HepG2 (cell line): Measurements from ENCODE around the gene AMBRA1. TPM values are rescaled to one million over a fixed set of nuclear protein-coding genes. Genes with fewer than 3 reads are reported as not detected.

Source experiments
- ATAC-seq: fragments of 200-7000 bp; cut with Tn5 transposase; 3 replicates; pipeline ENCODE4 v1.9.1; 2020; ENCODE audit warnings: mild to moderate bottlenecking, moderate library complexity
- BruUV-seq: library from RNA; stranded (reverse); fragments of 400-500 nt; replicated peaks from 2 replicates; lab custom pipeline; 2021; lab: Mats Ljungman, UMichigan
- CTCF ChIA-PET: fragments of 300-600 bp; formaldehyde crosslinking; extraction: SDS; loops from one replicate; lab custom pipeline; 2021; ENCODE audit warnings: low total read pairs, inconsistent platforms, low intra/inter-chr PET ratio; lab: Yijun Ruan, JAX
- POLR2A ChIA-PET: fragments of 350-600 bp; sonication (Branson Sonifier 250); formaldehyde crosslinking; loops from one replicate; lab custom pipeline; 2020; ENCODE audit warnings: antibody characterized with exemption, inconsistent platforms; lab: Yijun Ruan, JAX
- DNase-seq: peaks from one replicate; pipeline ENCODE4 v3.0.0-alpha.2; 2015; ENCODE audit warnings: low spot score
- FAIRE-seq: peaks from 3 replicates; lab custom pipeline; 2011; peaks lifted over from hg19 to GRCh38; lab: Jason Lieb, UNC
- H2AFZ ChIP-seq: one replicate; pipeline ENCODE4 v1.6.1; 2011; ENCODE audit warnings: low read length, inconsistent platforms
- H3K27ac ChIP-seq: fragments of 300-600 bp; 3 replicates; pipeline ENCODE4 v1.8.0; 2011; ENCODE audit warnings: mixed run types, mild to moderate bottlenecking, mixed read lengths, low read length, inconsistent platforms; ENCODE audit not compliant: insufficient read depth; ENCODE audit errors: extremely low read length
- H3K27me3 ChIP-seq, 2 experiments: fragments of 200-600 bp in 1 of 2; 2 replicates in 1 of 2; 3 replicates in 1 of 2; pipeline versions ENCODE4 v1.6.0 to v1.8.0; 2011; ENCODE audit warnings: low read length in 2 of 2, mild to moderate bottlenecking in 2 of 2, moderate library complexity in 2 of 2, inconsistent platforms in 1 of 2; ENCODE audit not compliant: insufficient read depth in 2 of 2, control insufficient read depth in 1 of 2
- H3K36me3 ChIP-seq, 2 experiments: fragments of 200-600 bp in 1 of 2; replicated peaks in 1 of 2; 2 replicates in 1 of 2; 3 replicates in 1 of 2; pipeline versions ENCODE4 v1.5.1 to v1.8.0; 2011; ENCODE audit warnings: low read length in 2 of 2, inconsistent platforms in 1 of 2; ENCODE audit not compliant: insufficient read depth in 2 of 2, control insufficient read depth in 1 of 2
- H3K4me1 ChIP-seq: 2 replicates; pipeline ENCODE4 v1.5.1; 2012; ENCODE audit warnings: low read length, inconsistent platforms; ENCODE audit not compliant: insufficient read depth
- H3K4me2 ChIP-seq: 2 replicates; pipeline ENCODE4 v1.6.0; 2011; ENCODE audit warnings: low read depth, low read length, inconsistent platforms
- H3K4me3 ChIP-seq, 3 experiments: fragments of 200-600 bp in 1 of 3; sonication (generic), shearing (Covaris generic) in 1 of 3; replicated peaks in 1 of 3; 2 replicates each; pipeline ENCODE4 v1.5.1; 2011 to 2016; ENCODE audit warnings: low read length in 3 of 3, inconsistent platforms in 2 of 3, low read depth in 2 of 3, mild to moderate bottlenecking in 2 of 3, control low read depth in 1 of 3, mixed read lengths in 1 of 3; ENCODE audit not compliant: insufficient read depth in 1 of 3
- H3K79me2 ChIP-seq: one replicate; pipeline ENCODE4 v1.6.1; 2011; ENCODE audit warnings: low read length, inconsistent platforms; ENCODE audit not compliant: insufficient read depth
- H3K9ac ChIP-seq: 2 replicates; pipeline ENCODE4 v1.6.0; 2011; ENCODE audit warnings: mild to moderate bottlenecking, low read depth, low read length, inconsistent platforms; ENCODE audit not compliant: insufficient read depth
- H3K9me3 ChIP-seq: 2 replicates; pipeline ENCODE4 v1.5.1; 2012; ENCODE audit warnings: mild to moderate bottlenecking, low read length
- H4K20me1 ChIP-seq: 2 replicates; pipeline ENCODE4 v1.6.0; 2011; ENCODE audit warnings: inconsistent platforms, mild to moderate bottlenecking, low read length, moderate library complexity; ENCODE audit not compliant: insufficient read depth
- HCFC1 ChIP-seq: fragments of 150-350 bp; IDR thresholded peaks from 2 replicates; pipeline ENCODE4 v1.6.1; 2014; ENCODE audit warnings: low read depth, low read length
- HMGA1 ChIP-seq: sonication (generic); formaldehyde crosslinking; conservative IDR thresholded peaks from 2 replicates; pipeline ENCODE4 v1.4.0; 2020; ENCODE audit warnings: missing genetic modification reagents
- JDP2 ChIP-seq: sonication (generic); formaldehyde crosslinking; IDR thresholded peaks from 2 replicates; pipeline ENCODE4 v1.8.1; 2022; ENCODE audit warnings: missing genetic modification reagents, borderline replicate concordance
- NFKB2 ChIP-seq: sonication (generic); formaldehyde crosslinking; IDR thresholded peaks from 2 replicates; pipeline ENCODE4 v1.4.0; 2020; ENCODE audit warnings: missing genetic modification reagents, borderline replicate concordance
- NR2C2 ChIP-seq: sonication (generic); formaldehyde crosslinking; IDR thresholded peaks from 2 replicates; pipeline ENCODE4 v1.4.0; 2020; ENCODE audit warnings: missing genetic modification reagents, mild to moderate bottlenecking, moderate library complexity, borderline replicate concordance
- SMAD1 ChIP-seq: sonication (generic); formaldehyde crosslinking; IDR thresholded peaks from 2 replicates; pipeline ENCODE4 v1.4.0; 2020; ENCODE audit warnings: missing genetic modification reagents, low read depth, mild to moderate bottlenecking, borderline replicate concordance
- SMYD3 ChIP-seq: sonication (generic); formaldehyde crosslinking; IDR thresholded peaks from 2 replicates; pipeline ENCODE4 v1.8.1; 2023; ENCODE audit warnings: mild to moderate bottlenecking, missing genetic modification reagents
- SP4 ChIP-seq: sonication (generic); formaldehyde crosslinking; IDR thresholded peaks from 2 replicates; pipeline ENCODE4 v1.8.1; 2023; ENCODE audit warnings: mild to moderate bottlenecking, missing genetic modification reagents
- ZNF160 ChIP-seq: sonication (generic); formaldehyde crosslinking; IDR thresholded peaks from 2 replicates; pipeline ENCODE4 v1.8.0; 2022; ENCODE audit warnings: mild to moderate bottlenecking, inconsistent platforms, missing genetic modification reagents
- ZNF556 ChIP-seq: sonication (generic); formaldehyde crosslinking; IDR thresholded peaks from 2 replicates; pipeline ENCODE4 v1.4.0; 2020; ENCODE audit warnings: mild to moderate bottlenecking, missing genetic modification reagents, borderline replicate concordance
- ZNF850 ChIP-seq: sonication (generic); formaldehyde crosslinking; conservative IDR thresholded peaks from 2 replicates; pipeline ENCODE4 v1.9.0; 2021; ENCODE audit warnings: mild to moderate bottlenecking, missing genetic modification reagents
- WGBS: methylation state at CpG from one replicate; pipeline ENCODE4 v1.1.6; 2017; ENCODE audit warnings: low lambda C conversion rate; 5-methylcytosine and 5-hydroxymethylcytosine counted together
- in situ Hi-C: cut with HindIII; loops from 2 replicates; pipeline ENCODE4 v1.10.0; 2017; ENCODE audit warnings: low pct_unique_long_range_greater_than_20kb; ENCODE audit not compliant: extremely low pct_ligation_motif_present
- intact Hi-C: fragments of 100-400 bp; cut with micrococcal nuclease; formaldehyde crosslinking; loops from one replicate; pipeline ENCODE4 v1.10.0; 2022; ENCODE audit not compliant: unreplicated experiment
- polyA plus RNA-seq, 8 experiments: library from polyadenylated mRNA; depleted of rRNA in 3 of 8; stranded (reverse) in 7 of 8; unstranded in 1 of 8; fragments of >200 nt; fragmentation: Illumina TruSeq in 4 of 8; extraction: Trizol in 4 of 8; gene quantifications; 2 replicates each; pipeline versions ENCODE4 v1.2.1 to v1.2.3, GENCODE V29; 2011 to 2016; ENCODE audit warnings: low read depth in 4 of 8, missing spikeins in 1 of 8, mixed read lengths in 1 of 8; ENCODE audit not compliant: insufficient read depth in 1 of 8
- total RNA-seq, 5 experiments: library from RNA; depleted of rRNA; stranded (reverse); fragments of >200 nt; fragmentation: Illumina TruSeq; extraction: Trizol; gene quantifications; 2 replicates each; pipeline ENCODE4 v1.2.3, GENCODE V29; 2016; ENCODE audit warnings: low read depth in 1 of 5
- TF ChIP-seq, protein P1 (sequence below): sonication (generic); formaldehyde crosslinking; IDR thresholded peaks from 2 replicates; pipeline ENCODE4 v1.5.0; 2020; ENCODE audit warnings: missing genetic modification reagents

AMBRA1 gene
- total and polyA plus RNA-seq, 2 of the 13 experiments (the other 11 are each of a cell fraction or from before 2014, with no cell fraction given): 15.7 to 26.0 TPM

DNA sequence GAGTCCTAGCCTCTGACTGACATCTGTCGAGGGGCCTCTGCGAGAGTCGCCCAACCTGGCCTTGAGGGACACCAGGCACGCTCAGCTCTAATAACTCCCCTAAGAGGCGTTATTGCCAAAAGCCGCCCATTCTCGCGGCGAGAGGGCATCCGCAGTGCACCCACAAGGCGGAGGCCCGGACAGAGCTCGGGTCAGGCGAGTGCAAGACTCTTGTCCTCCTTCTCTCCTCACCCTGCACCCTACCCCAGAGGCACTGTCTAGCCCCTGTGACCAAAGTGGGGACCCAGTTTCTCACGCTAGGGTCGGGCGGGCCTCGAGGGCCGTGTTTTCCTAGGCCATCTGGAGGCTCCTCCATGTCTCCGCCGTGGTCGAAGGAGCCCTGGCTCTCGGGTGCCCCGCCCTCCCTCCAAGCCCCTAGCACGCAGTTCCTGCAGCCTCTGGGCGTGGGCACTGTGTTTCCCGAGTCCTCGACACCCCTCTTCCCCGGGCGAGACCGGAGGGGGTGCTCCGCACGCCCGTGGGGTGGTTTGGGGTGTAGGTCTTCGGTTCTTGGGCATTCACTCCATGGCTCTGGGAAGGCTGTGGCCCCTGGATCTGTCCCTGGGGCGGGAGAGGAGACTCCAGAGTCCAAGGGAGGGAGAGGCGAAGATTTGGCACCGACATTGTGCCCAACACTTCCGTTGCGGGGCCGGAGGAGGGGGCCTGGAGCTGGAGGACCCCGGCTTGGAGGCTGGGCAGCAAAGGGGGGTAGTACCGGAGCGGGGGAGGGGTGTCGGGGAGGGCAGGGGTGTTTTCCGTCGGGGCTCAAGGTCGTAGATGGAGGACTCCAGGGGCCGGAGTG is 203.3 kb downstream of the AMBRA1 start:
- peak; percentile 0 for ATAC-seq
- no peak for FAIRE-seq
- Histone ChIP-seq H3K27ac (no peak overlapping the region), H3K4me3 (peak overlapping the region in 2 of 3 experiments; percentile 58 to 82; a peak in 5 of 6 replicates), H3K4me1 (peaks cover 57% of the 10 kb centered on the region), H3K36me3 (no peaks in the 10 kb centered on the region), H3K9ac (no peak overlapping the region), H2AFZ (no peak overlapping the region), H4K20me1 (peaks cover 15% of the 10 kb centered on the region), H3K4me2 (peak overlapping the region; percentile 97), H3K9me3 (no peaks in the 10 kb centered on the region), H3K79me2 (no peaks in the 10 kb centered on the region), H3K27me3 (peaks cover 13 to 36% of the 10 kb centered on the region in 2 experiments)
- ChIA-PET CTCF (interaction anchor here (2.4 kb wide), 1 partner anchor 139 kb away, joined by 9 read pairs; no protein-coding TSS in a partner anchor), POLR2A (interaction anchor here (1.0 kb wide), 1 partner anchor 204 kb away, joined by 3 read pairs; the partner anchor contains the start of gene AMBRA1)
- in situ Hi-C loops: no loop called here
- TF ChIP-seq HCFC1 (no peak), JDP2 (CRISPR knock-in tag) (no peak), ZNF556 (CRISPR knock-in tag) (no peak), ZNF850 (CRISPR knock-in tag) (0 out of 2 replicates have a peak, but pooled peaks have one; percentile 9), NR2C2 (CRISPR knock-in tag) (no peak), SMAD1 (CRISPR knock-in tag) (no peak), ZNF160 (CRISPR knock-in tag) (no peak), SP4 (CRISPR knock-in tag) (no peak), HMGA1 (no peak), NFKB2 (CRISPR knock-in tag) (0 out of 2 replicates have a peak, but pooled peaks have one; percentile 44), SMYD3 (no peak)
- TF ChIP-seq, protein P1, sequence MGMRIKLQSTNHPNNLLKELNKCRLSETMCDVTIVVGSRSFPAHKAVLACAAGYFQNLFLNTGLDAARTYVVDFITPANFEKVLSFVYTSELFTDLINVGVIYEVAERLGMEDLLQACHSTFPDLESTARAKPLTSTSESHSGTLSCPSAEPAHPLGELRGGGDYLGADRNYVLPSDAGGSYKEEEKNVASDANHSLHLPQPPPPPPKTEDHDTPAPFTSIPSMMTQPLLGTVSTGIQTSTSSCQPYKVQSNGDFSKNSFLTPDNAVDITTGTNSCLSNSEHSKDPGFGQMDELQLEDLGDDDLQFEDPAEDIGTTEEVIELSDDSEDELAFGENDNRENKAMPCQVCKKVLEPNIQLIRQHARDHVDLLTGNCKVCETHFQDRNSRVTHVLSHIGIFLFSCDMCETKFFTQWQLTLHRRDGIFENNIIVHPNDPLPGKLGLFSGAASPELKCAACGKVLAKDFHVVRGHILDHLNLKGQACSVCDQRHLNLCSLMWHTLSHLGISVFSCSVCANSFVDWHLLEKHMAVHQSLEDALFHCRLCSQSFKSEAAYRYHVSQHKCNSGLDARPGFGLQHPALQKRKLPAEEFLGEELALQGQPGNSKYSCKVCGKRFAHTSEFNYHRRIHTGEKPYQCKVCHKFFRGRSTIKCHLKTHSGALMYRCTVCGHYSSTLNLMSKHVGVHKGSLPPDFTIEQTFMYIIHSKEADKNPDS (CRISPR knock-in tag): no peak
- intact Hi-C loops: no loop called here
- no TSS peak for BruUV-seq
- WGBS: 9% methylated on average over 35 of the region's 49 CpGs
- no peak for DNase-seq
